CD14-positive monocyte (primary cell): ENCODE data around the gene GLYAT. TPM values are rescaled to one million over a fixed set of nuclear protein-coding genes. Genes with fewer than 3 reads are reported as not detected.

Experiments used
- DNase-seq, 3 donors: peaks; one replicate each; pipeline ENCODE4 v3.0.0-alpha.2; 2011 to 2022
- H2AFZ ChIP-seq: 2 replicates; pipeline ENCODE4 v1.6.0; 2012; ENCODE audit warnings: mild to moderate bottlenecking, low read depth, low read length, inconsistent platforms; ENCODE audit not compliant: insufficient read depth, poor library complexity, severe bottlenecking
- H3K27ac ChIP-seq, 2 donors: 1 replicate in 1 of 2; 2 replicates in 1 of 2; pipeline ENCODE4 v1.5.1; 2012 to 2013; ENCODE audit warnings: low read length in 2 of 2, control low read depth in 1 of 2, inconsistent platforms in 1 of 2, low read depth in 1 of 2, mild to moderate bottlenecking in 1 of 2
- H3K27me3 ChIP-seq, 2 donors: one replicate each; pipeline versions ENCODE4 v1.6.0 to v1.6.1; 2011 to 2013; ENCODE audit warnings: low read length in 2 of 2; ENCODE audit not compliant: control insufficient read depth in 2 of 2, insufficient read depth in 2 of 2
- H3K36me3 ChIP-seq, 2 donors: replicated peaks in 1 of 2; 1 replicate in 1 of 2; 2 replicates in 1 of 2; pipeline versions ENCODE4 v1.5.1 to v1.6.1; 2012 to 2013; ENCODE audit warnings: low read length in 2 of 2, control low read depth in 1 of 2, inconsistent platforms in 1 of 2, mild to moderate bottlenecking in 1 of 2; ENCODE audit not compliant: insufficient read depth in 2 of 2, control insufficient read depth in 1 of 2
- H3K4me1 ChIP-seq, 2 donors: 1 replicate in 1 of 2; 2 replicates in 1 of 2; pipeline versions ENCODE4 v1.5.1 to v1.6.1; 2012 to 2013; ENCODE audit warnings: low read length in 2 of 2, control low read depth in 1 of 2, inconsistent platforms in 1 of 2, mild to moderate bottlenecking in 1 of 2, moderate library complexity in 1 of 2; ENCODE audit not compliant: insufficient read depth in 2 of 2, control insufficient read depth in 1 of 2
- H3K4me2 ChIP-seq: replicated peaks from 2 replicates; pipeline ENCODE3; 2012; ENCODE audit warnings: low read length, moderate library complexity, mild to moderate bottlenecking; ENCODE audit not compliant: poor library complexity, severe bottlenecking; ENCODE audit errors: extremely low read depth
- H3K4me3 ChIP-seq, 3 experiments: fragments of 200-600 bp in 1 of 3; sonication (generic) in 1 of 3; replicated peaks in 1 of 3; 1 replicate in 2 of 3; 2 replicates in 1 of 3; pipeline ENCODE4 v1.5.1; 2011 to 2013; ENCODE audit warnings: low read length in 3 of 3, mild to moderate bottlenecking in 3 of 3, control low read depth in 2 of 3, low read depth in 2 of 3, inconsistent platforms in 1 of 3, moderate library complexity in 1 of 3
- H3K79me2 ChIP-seq: 2 replicates; pipeline ENCODE4 v1.6.0; 2012; ENCODE audit warnings: mild to moderate bottlenecking, control low read depth, inconsistent platforms, low read length, moderate library complexity; ENCODE audit not compliant: insufficient read depth
- H3K9ac ChIP-seq: 2 replicates; pipeline ENCODE4 v1.6.0; 2017; ENCODE audit warnings: low read length, mild to moderate bottlenecking; ENCODE audit not compliant: insufficient read depth, poor library complexity, severe bottlenecking
- H3K9me3 ChIP-seq, 2 donors: replicated peaks in 1 of 2; 1 replicate in 1 of 2; 2 replicates in 1 of 2; pipeline versions ENCODE4 v1.5.1 to v1.6.1; 2012 to 2013; ENCODE audit warnings: low read length in 2 of 2, control low read depth in 1 of 2; ENCODE audit not compliant: control insufficient read depth in 1 of 2, insufficient read depth in 1 of 2
- H4K20me1 ChIP-seq: 2 replicates; pipeline ENCODE4 v1.6.0; 2012; ENCODE audit warnings: mild to moderate bottlenecking, low read length, control low read depth, moderate library complexity; ENCODE audit not compliant: insufficient read depth
- H3K27ac Mint-ChIP-seq, 7 donors: one replicate each; pipeline ENCODE4 v1.8.0; 2020; ENCODE audit warnings: mild to moderate bottlenecking in 7 of 7, mixed read lengths in 7 of 7, moderate library complexity in 6 of 7, inconsistent platforms in 2 of 7
- H3K27me3 Mint-ChIP-seq, 3 donors: one replicate each; pipeline ENCODE4 v1.8.0; 2021 to 2022; ENCODE audit warnings: low read depth in 3 of 3, mild to moderate bottlenecking in 3 of 3, mixed read lengths in 3 of 3, moderate library complexity in 3 of 3, inconsistent platforms in 1 of 3
- H3K36me3 Mint-ChIP-seq, 2 donors: one replicate each; pipeline ENCODE4 v1.8.0; 2020; ENCODE audit warnings: mixed read lengths in 2 of 2, inconsistent platforms in 1 of 2, mild to moderate bottlenecking in 1 of 2
- H3K4me1 Mint-ChIP-seq: one replicate; pipeline ENCODE4 v1.8.0; 2020; ENCODE audit warnings: mild to moderate bottlenecking, mixed read lengths
- H3K4me3 Mint-ChIP-seq, 2 donors: one replicate each; pipeline ENCODE4 v1.8.0; 2020; ENCODE audit warnings: mild to moderate bottlenecking in 2 of 2, mixed read lengths in 2 of 2, moderate library complexity in 1 of 2
- H3K9me3 Mint-ChIP-seq, 7 donors: one replicate each; pipeline ENCODE4 v1.8.0; 2020 to 2022; ENCODE audit warnings: mixed read lengths in 7 of 7, mild to moderate bottlenecking in 6 of 7, moderate library complexity in 6 of 7, inconsistent platforms in 2 of 7
- CTCF ChIP-seq: fragments of 200-600 bp; IDR thresholded peaks from one replicate; pipeline ENCODE4 v1.8.0; 2022; ENCODE audit warnings: antibody characterized with exemption, mild to moderate bottlenecking
- WGBS: methylation state at CpG from one replicate; pipeline ENCODE4 v1.1.5; 2013; ENCODE audit warnings: missing lambda C conversion rate; ENCODE audit not compliant: insufficient coverage; 5-methylcytosine and 5-hydroxymethylcytosine counted together
- intact Hi-C, 2 donors: fragments of 100-400 bp; cut with micrococcal nuclease; formaldehyde crosslinking; loops; one replicate each; pipeline versions ENCODE4 v1.15.0 to v1.15.1; 2023
- polyA plus RNA-seq, 3 donors: library from polyadenylated mRNA; depleted of rRNA in 1 of 3; unstranded in 2 of 3; stranded (reverse) in 1 of 3; fragments of 300-500 nt in 2 of 3; fragments of >200 nt in 1 of 3; fragmentation: Illumina TruSeq in 2 of 3; gene quantifications; 1 replicate in 2 of 3; 2 replicates in 1 of 3; pipeline ENCODE4 v1.2.3, GENCODE V29; 2012 to 2021

Gene GLYAT
- polyA plus RNA-seq, 3 donors = not detected

GRCh38 chr11:58768137-58768536 lies 36.4 kb upstream of the GLYAT start:
- Histone ChIP-seq H3K27me3 (no peaks in the 10 kb centered on the region), H3K27ac (no peak overlapping the region), H3K4me2 (no peak overlapping the region), H3K9me3 (no peaks in the 10 kb centered on the region), H2AFZ (no peak overlapping the region), H3K4me3 (no peak overlapping the region), H3K9ac (no peak overlapping the region), H3K4me1 (peaks cover 0 to 12% of the 10 kb centered on the region in 2 donors), H4K20me1 (no peaks in the 10 kb centered on the region), H3K36me3 (no peaks in the 10 kb centered on the region), H3K79me2 (no peaks in the 10 kb centered on the region)
- DNase-seq = no peak
- H3K4me1 Mint-ChIP-seq = peaks cover 16% of the 10 kb centered on the region
- H3K9me3 Mint-ChIP-seq = peaks cover 0 to 9% (median 5%) of the 10 kb centered on the region in 7 donors
- no peak overlapping the region for H3K4me3 Mint-ChIP-seq
- TF ChIP-seq CTCF = no peak
- H3K36me3 Mint-ChIP-seq = no peaks in the 10 kb centered on the region
- no CpG with 5 or more reads among the region's 2 CpGs for WGBS
- H3K27ac Mint-ChIP-seq = no peak overlapping the region
- peaks cover 2 to 5% (median 3%) of the 10 kb centered on the region in 3 donors for H3K27me3 Mint-ChIP-seq
- intact Hi-C loops = no loop called here

GRCh38 chr11:58765078-58765477 lies 33.3 kb upstream of the GLYAT start:
- no peak for TF ChIP-seq CTCF
- H3K36me3 ChIP-seq = no peaks in the 10 kb centered on the region
- no peak overlapping the region for H3K4me2 ChIP-seq
- no peaks in the 10 kb centered on the region for H3K4me1 ChIP-seq
- no CpG with 5 or more reads among the region's 1 CpG for WGBS
- intact Hi-C loops = no loop called here
- Mint-ChIP-seq H3K9me3 (peaks cover 0 to 5% (median 1%) of the 10 kb centered on the region in 7 donors), H3K27me3 (peaks cover 0 to 3% (median 0%) of the 10 kb centered on the region in 3 donors), H3K4me1 (no peaks in the 10 kb centered on the region), H3K4me3 (no peak overlapping the region), H3K27ac (no peak overlapping the region), H3K36me3 (no peaks in the 10 kb centered on the region)
- H3K9ac ChIP-seq = no peak overlapping the region
- H4K20me1 ChIP-seq = no peaks in the 10 kb centered on the region
- no peaks in the 10 kb centered on the region for H3K27me3 ChIP-seq
- DNase-seq = no peak
- H3K9me3 ChIP-seq = no peaks in the 10 kb centered on the region
- H3K4me3 ChIP-seq = no peak overlapping the region
- no peak overlapping the region for H3K27ac ChIP-seq
- H3K79me2 ChIP-seq = no peaks in the 10 kb centered on the region
- no peak overlapping the region for H2AFZ ChIP-seq
